Tibial artery (tissue), 4 donors: ENCODE results near the gene PDE11A.
"Not testable (repeated sequence)": the region's sequence is repeated elsewhere in the genome, so short reads cannot be mapped to it uniquely, and the experiment has no call there.

Experiments used
- DNase-seq, 2 donors: peaks; one replicate each; pipeline ENCODE4 v3.0.0-alpha.2; 2019
- H3K27ac ChIP-seq, 2 donors: fragments of 200-600 bp; sonication (generic) in 1 of 2; 1 replicate in 1 of 2; 2 replicates in 1 of 2; pipeline ENCODE4 v1.5.1; 2018 to 2019; ENCODE audit warnings: mild to moderate bottlenecking in 1 of 2
- H3K27me3 ChIP-seq, 2 donors: fragments of 200-600 bp; sonication (generic) in 1 of 2; one replicate each; pipeline versions ENCODE4 v1.5.1 to v1.6.0; 2016 to 2019
- H3K36me3 ChIP-seq, 3 donors: fragments of 200-600 bp; sonication (generic) in 2 of 3; one replicate each; pipeline ENCODE4 v1.5.1; 2016 to 2019; ENCODE audit warnings: mild to moderate bottlenecking in 2 of 3
- H3K4me1 ChIP-seq, 4 donors: fragments of 200-600 bp; sonication (generic) in 2 of 4; 1 replicate in 3 of 4; 2 replicates in 1 of 4; pipeline ENCODE4 v1.5.1; 2016 to 2019
- H3K4me3 ChIP-seq, 2 donors: fragments of 200-600 bp; sonication (generic) in 1 of 2; 1 replicate in 1 of 2; 2 replicates in 1 of 2; pipeline ENCODE4 v1.5.1; 2018 to 2019; ENCODE audit warnings: mild to moderate bottlenecking in 2 of 2
- H3K9me3 ChIP-seq, 3 donors: fragments of 200-600 bp; sonication (generic) in 1 of 3; one replicate each; pipeline ENCODE4 v1.5.1; 2016 to 2019
- CTCF ChIP-seq, 2 experiments: fragments of 200-600 bp in 1 of 2; fragments of 450-650 bp in 1 of 2; IDR thresholded peaks; one replicate each; pipeline ENCODE4 v1.5.1; 2017 to 2019; ENCODE audit warnings: antibody characterized with exemption in 2 of 2, mild to moderate bottlenecking in 1 of 2, moderate library complexity in 1 of 2
- intact Hi-C: fragments of 100-400 bp; cut with DNase I; formaldehyde crosslinking; loops from one replicate; pipeline ENCODE4 v1.15.0; 2023; ENCODE audit warnings: low total_unique reads

PDE11A gene

GRCh38 chr2:178066324-178066723, 6.3 kb downstream of the PDE11A start:
- H3K27me3 ChIP-seq = no peaks in the 10 kb centered on the region
- H3K36me3 ChIP-seq = no peaks in the 10 kb centered on the region
- no peaks in the 10 kb centered on the region for H3K9me3 ChIP-seq
- TF ChIP-seq CTCF (IDR thresholded peaks at IDR 0.05) = no peak
- no peak overlapping the region for H3K27ac ChIP-seq
- H3K4me1 ChIP-seq = no peaks in the 10 kb centered on the region
- no peak overlapping the region for H3K4me3 ChIP-seq
- DNase-seq = no peak
- intact Hi-C loops = no loop called here

GRCh38 chr2:178059681-178060080, 12.9 kb downstream of the PDE11A start:
- Histone ChIP-seq H3K36me3 (no peaks in the 10 kb centered on the region), H3K9me3 (no peaks in the 10 kb centered on the region), H3K27me3 (no peaks in the 10 kb centered on the region), H3K27ac (no peak overlapping the region), H3K4me3 (no peak overlapping the region), H3K4me1 (no peaks in the 10 kb centered on the region)
- no peak for TF ChIP-seq CTCF (IDR thresholded peaks at IDR 0.05)
- DNase-seq = no peak
- intact Hi-C loops = no loop called here

- TF ChIP-seq CTCF (IDR thresholded peaks at IDR 0.05) = no peak
- Histone ChIP-seq H3K36me3 (no peaks in the 10 kb centered on the region), H3K27ac (no peak overlapping the region), H3K27me3 (no peaks in the 10 kb centered on the region), H3K4me1 (no peaks in the 10 kb centered on the region), H3K9me3 (no peaks in the 10 kb centered on the region), H3K4me3 (no peak overlapping the region)
- DNase-seq = no peak
- intact Hi-C loops = no loop called here
Observed at GRCh38 chr2:178059111-178059510, 13.5 kb downstream of the PDE11A start.

- no peak overlapping the region for H3K27ac ChIP-seq
- intact Hi-C loops = no loop called here
- no peaks in the 10 kb centered on the region for H3K4me1 ChIP-seq
- H3K27me3 ChIP-seq = no peaks in the 10 kb centered on the region
- no peaks in the 10 kb centered on the region for H3K36me3 ChIP-seq
- no peaks in the 10 kb centered on the region for H3K9me3 ChIP-seq
- TF ChIP-seq CTCF (IDR thresholded peaks at IDR 0.05) = no peak
- H3K4me3 ChIP-seq = no peak overlapping the region
- no peak for DNase-seq
Observed at GRCh38 chr2:178057179-178057680, 15.3 kb downstream of the PDE11A start.

- no peaks in the 10 kb centered on the region for H3K4me1 ChIP-seq
- no peak overlapping the region for H3K27ac ChIP-seq
- DNase-seq = no peak
- no peaks in the 10 kb centered on the region for H3K36me3 ChIP-seq
- intact Hi-C loops = no loop called here
- no peaks in the 10 kb centered on the region for H3K9me3 ChIP-seq
- H3K27me3 ChIP-seq = no peaks in the 10 kb centered on the region
- TF ChIP-seq CTCF (IDR thresholded peaks at IDR 0.05) = no peak
- H3K4me3 ChIP-seq = no peak overlapping the region
Observed at GRCh38 chr2:178056345-178056744, 16.2 kb downstream of the PDE11A start.

GRCh38 chr2:178051257-178051656, 21.3 kb downstream of the PDE11A start:
- H3K4me1 ChIP-seq, H3K36me3 ChIP-seq, intact Hi-C loops, H3K27ac ChIP-seq, H3K27me3 ChIP-seq, H3K4me3 ChIP-seq, H3K9me3 ChIP-seq, DNase-seq: not testable (repeated sequence)
